ENCODE data around the gene ELMO1.

DNA sequence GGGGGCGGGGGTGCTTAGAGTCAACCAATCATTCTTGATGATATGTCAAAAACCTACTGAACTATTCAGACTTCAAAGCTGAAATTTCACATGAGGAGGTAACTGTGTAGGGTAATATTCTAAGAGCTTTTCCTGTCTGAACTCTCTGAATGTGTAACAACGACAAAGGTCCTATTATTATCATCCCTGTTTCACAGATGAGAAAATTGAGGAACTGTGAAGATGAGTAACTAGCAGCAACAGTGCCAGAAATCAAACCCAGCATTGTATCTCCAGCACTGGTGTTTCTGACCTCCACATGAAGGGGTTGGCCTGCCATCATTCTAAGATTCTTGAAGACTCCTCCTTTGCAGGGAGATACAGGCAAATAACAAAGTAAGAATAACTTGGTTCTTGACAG, 429.7 kb downstream of the ELMO1 start:
- TF ChIP-seq, protein P1, sequence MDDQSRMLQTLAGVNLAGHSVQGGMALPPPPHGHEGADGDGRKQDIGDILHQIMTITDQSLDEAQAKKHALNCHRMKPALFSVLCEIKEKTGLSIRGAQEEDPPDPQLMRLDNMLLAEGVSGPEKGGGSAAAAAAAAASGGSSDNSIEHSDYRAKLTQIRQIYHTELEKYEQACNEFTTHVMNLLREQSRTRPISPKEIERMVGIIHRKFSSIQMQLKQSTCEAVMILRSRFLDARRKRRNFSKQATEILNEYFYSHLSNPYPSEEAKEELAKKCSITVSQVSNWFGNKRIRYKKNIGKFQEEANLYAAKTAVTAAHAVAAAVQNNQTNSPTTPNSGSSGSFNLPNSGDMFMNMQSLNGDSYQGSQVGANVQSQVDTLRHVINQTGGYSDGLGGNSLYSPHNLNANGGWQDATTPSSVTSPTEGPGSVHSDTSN (IDR thresholded peaks at IDR 0.05; ENCODE audit: insufficient replicate concordance, low read depth, low read length) = no peak
- TF ChIP-seq PML (IDR thresholded peaks at IDR 0.05; ENCODE audit: low read length) (no peak), SIX5 (IDR thresholded peaks at IDR 0.05; ENCODE audit: low read depth, low read length, severe bottlenecking) (no peak), RFX5 (IDR thresholded peaks at IDR 0.05; ENCODE audit: low read depth, low read length) (no peak)

Data from GM12878 (cell line).